Stimulated activated CD8-positive, alpha-beta memory T cell treated with anti-CD3 and anti-CD28 coated beads, Interleukin-7, amount 100 ng/mL, for 48 hours (primary cell): ENCODE data around the gene AQP2.

Experiments
- DNase-seq, 2 donors: peaks; one replicate each; pipeline ENCODE4 v3.0.0-alpha.2; 2020; ENCODE audit warnings: low read depth in 1 of 2; ENCODE audit errors: extremely low read depth in 1 of 2

AQP2 gene, protein sequence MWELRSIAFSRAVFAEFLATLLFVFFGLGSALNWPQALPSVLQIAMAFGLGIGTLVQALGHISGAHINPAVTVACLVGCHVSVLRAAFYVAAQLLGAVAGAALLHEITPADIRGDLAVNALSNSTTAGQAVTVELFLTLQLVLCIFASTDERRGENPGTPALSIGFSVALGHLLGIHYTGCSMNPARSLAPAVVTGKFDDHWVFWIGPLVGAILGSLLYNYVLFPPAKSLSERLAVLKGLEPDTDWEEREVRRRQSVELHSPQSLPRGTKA

DNA sequence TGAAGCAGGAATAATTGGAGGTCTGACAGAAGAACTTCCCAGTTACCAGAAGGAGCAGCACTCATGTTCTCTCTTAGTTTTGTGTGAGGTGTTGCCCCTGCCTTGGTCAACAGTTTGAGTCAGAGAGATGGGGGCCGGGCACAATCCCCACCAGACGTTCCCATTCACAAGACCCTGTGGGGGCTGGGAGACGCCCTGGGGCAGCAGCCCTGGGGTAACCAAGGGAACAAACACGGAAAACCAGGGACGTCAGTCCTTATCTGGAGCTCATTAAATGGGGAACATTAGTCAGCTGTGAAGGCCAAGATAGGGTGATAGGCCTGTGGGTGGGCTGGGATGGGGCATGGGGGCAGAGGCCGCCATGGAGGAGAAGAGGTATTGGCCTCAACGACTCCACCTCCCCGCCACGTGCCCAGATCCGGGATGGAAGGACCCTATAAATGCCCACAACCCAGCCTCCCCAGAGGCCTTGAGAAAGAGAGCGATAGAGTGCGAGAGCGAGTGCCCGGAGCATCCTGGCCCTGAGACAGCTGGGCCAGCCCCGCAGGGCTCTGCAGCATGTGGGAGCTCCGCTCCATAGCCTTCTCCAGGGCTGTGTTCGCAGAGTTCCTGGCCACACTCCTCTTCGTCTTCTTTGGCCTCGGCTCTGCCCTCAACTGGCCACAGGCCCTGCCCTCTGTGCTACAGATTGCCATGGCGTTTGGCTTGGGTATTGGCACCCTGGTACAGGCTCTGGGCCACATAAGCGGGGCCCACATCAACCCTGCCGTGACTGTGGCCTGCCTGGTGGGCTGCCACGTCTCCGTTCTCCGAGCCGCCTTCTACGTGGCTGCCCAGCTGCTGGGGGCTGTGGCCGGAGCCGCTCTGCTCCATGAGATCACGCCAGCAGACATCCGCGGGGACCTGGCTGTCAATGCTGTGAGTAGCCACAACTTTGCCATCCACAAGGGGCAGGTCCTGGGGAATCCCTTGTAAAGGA is at the start of gene AQP2:
Gene AQP2 (plus strand): TSS at position 465 of the 979 bp plus-strand sequence. CDS start 94 bp downstream, at position 559.
- DNase-seq: no peak

DNA sequence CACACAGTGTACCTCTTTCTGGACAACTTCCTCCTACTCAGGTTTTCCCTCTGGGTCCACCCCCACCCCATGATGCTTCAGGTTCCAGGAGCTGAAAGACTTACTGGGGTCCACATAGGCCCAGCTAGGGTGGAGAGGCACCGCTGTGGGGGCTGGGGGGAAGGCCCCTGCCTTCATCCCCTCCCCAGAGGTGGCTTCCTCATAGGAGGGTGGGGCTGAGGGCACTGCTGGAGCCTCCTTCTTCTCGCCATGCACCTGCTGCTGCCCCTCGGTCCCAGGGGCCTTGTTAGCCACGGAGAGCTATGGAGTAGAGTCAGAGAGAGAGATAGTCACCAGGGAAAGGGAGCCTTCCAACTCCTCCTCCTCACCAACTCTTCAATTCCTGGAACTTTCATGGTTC is 49.5 kb upstream of the AQP2 start:
- DNase-seq: no peak

DNA sequence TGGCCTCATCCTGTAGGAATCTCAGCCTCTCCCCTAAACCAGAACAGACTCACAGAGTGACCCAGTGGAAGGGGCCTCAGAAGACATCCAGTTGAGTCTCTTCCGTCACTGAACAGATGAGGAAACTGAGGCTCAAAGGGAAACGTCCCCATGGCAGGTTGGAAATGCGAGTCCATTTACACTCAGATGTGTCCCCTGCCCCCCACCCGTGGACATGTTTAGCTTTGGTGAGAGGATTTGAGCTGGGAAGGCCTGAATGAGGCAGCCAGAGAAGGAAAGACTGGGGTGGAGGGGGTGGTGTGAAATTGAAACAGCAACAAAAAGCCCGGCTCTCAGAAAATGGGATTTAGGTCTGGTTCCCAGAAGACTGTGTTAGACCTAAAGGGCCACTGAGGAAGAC is 48.6 kb upstream of the AQP2 start:
- no peak for DNase-seq

DNA sequence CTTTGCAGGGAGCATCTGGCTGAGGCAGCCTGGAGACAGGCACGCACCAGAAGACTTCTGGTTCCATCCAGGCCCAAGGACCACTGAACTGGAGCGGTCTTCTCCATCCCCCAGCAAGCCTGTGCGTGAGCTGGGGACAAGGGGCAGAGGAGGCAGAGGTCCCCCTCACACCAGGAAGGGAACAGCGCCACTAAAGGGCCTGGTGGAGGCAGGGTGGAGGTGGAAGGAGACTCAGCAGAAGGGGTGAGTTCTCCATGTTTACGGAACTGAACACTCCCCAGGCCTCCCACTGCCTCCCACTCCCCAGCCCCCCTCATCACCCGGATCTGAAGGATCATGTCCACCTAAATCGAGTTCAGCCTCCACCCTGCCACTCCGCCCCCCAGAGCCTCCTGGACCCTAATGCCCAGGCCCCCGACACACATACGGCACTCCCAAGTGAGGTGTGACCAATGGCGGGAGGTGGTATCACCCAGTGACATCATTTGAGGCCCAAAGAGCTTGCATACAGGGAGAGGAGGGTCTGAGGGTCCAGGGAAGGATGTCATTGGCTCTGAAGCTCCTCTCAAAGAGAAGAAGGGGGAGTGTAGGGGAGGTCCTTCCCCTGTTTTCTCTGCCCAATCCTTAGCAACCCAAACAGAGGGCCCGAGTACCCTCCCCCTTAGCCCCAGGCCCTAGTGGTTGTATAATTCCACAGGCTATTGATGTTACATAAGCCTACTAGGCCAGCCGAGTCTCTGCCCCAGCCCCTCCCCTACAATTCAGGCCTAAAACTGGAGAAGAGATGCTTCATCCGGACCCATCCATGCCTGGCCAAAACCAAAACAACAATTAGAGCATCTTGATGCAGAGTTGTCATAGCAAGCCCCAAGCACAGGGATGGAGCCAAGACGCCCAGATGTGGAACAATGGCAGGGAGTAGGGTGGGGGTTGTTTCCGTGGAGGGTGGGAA is 47.9 kb upstream of the AQP2 start:
- DNase-seq: no peak

DNA sequence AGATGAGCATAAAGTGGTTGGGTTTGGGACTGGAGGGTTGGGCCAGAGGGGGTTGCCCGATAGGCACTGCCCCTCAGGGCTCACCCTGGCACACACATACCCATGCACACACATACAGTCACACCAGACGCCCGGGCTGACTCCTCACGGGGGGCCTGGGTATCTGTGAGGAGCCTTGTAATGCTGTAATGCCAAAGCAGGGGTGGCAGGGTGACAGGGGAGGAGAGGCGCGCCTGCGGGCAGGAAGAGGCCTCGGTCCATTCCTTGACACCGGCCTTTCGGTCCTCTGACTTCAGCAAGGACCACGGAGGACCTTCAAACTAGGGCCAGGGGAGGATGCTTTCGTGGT is 47.2 kb upstream of the AQP2 start:
- no peak for DNase-seq

DNA sequence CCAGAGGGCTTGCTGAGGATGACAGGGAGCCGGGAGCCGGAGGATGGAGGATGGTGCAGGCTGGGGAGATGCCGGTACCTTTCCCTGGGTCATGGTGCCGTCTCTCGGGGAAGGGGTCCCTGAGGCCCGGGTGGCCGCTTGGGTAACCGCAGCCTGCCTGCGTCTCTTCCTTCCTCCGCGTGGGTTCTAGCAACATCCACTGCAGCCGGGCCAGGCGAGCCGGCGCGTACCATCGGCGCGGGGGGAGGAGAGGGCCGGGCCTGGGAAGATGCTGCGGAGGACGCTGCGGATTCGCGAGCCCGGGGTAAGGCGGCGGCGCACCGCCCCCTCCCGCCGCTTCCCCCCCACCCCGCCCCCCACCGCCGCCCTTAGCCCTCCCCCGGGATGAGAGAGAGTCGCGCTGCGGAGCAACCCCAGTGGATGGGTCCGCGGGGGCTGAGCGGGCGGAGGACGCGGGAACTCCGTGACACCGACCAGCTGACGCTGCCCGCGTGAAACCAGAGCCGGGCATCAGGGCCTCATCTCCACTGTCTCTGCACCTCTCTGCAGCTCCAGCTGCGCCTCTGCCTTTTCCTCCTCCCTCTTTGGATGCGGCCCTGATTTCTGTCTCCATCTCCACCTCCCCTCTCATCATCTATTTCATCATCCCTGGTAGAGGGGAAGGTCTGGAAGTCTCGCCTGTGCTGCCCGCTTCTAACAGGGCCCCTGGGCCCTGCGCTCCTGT is 46.7 kb upstream of the AQP2 start, which contains the start of gene FAIM2:
Gene FAIM2 (minus strand): TSS at position 201 of the 724 bp plus-strand sequence. CDS start 108 bp downstream, at position 93.
- DNase-seq: peak; percentile 15

DNA sequence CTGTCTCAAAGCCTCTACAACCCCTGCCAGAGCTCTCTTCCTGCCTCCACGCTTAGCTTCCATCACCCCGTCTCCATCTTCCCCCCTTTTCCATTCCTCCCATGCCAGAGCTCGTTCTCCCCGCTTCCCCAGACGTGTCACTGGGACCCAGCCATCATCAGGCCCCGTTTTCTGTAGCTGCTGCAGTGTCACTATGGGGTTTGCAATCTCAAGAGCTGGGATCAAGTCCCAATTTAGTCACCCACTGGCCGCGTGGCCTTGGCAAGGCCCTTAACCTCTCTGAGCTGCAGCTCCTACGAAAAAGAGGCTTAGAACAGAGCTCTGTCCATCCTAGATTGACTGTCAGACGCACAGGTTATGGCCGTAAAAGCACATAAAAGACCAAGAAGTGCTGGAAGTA is 45.9 kb upstream of the AQP2 start:
- no peak for DNase-seq

DNA sequence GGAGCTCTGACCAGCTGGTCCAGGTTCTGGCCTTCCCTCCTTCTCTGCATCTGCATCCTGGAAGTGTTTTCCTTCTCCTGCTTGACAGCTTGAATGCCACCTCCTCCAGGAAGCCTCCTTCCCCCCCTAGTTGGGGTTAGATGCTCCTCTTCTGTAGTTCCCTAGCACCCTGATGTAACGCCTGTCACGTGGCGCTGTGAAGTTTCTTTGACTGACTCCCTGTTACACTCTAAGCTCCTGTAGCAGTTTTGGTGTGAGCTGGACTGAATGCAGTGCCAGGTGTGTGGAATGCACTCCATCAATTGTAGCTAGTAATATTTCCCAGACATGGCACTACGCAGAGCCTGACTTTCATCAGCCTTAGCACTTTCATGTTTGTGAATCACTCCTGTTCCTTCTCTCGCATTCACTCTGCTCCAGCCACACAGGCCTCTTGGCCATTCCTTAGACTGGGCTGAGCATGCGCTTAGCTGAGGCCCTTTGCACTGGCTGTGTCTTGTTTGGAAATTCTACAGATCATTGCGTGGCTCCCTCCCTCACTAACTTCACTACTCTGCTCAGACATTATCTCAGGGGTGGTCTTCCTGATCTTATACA is 44.7 kb upstream of the AQP2 start:
- DNase-seq: no peak

DNA sequence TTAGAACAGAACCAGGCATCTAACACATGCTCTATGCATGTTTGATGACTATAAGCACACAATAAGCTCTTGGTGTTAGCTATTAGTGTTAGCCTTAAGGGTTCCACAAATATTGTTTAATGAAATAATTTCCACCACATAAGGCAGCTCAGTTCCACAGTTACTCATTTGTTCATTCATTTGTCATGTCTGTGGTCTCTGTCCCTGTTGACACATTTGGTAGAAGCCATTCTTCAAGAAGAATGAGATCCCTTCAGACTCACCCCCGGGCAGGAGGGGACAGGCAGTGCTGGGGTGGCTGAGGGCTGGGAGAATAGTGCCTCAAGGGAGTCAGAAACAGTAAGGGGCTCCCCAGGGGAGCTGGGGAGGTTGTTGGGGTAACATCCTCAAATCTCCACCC is 43.2 kb upstream of the AQP2 start:
- no peak for DNase-seq

DNA sequence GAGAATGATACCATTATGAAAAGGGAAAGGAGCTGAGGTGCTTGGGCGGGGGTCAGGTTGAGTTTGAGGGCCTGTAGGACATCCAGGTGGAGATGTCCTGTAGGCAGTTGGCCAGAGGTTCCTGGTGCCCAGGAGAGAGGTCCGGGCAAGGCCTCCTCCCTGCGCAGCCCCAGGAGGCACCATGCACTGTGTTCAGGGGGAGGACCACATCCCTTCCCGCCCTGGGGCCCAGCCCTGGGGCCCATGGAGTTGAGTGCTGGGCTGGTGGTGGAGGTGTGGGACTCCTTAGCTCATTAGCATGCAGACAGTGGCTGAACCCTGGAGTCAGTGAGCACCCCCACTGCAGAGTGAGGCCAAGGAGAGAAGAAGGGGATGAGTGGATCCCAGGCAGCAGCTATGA is 41.2 kb upstream of the AQP2 start:
- no peak for DNase-seq

DNA sequence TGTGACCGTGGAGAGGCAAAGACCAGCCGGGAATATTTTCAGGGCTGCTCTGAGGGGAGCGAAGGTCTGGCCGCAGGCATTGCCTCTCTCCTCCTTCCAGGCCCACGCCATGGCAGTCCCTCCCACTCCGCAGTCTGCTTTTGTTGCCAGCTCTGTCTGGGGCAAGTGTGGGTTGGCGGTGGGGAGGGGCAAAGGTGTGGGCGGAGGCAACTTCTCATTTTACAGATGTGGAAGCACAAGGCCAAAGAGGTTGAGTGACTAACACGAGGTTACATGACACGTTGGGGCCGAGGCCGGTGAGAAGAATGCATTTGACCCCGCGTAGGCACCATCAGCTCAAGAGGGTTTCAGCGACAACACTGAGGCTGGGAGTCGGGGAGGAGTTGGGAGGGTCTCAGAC is 40.7 kb upstream of the AQP2 start:
- no peak for DNase-seq

DNA sequence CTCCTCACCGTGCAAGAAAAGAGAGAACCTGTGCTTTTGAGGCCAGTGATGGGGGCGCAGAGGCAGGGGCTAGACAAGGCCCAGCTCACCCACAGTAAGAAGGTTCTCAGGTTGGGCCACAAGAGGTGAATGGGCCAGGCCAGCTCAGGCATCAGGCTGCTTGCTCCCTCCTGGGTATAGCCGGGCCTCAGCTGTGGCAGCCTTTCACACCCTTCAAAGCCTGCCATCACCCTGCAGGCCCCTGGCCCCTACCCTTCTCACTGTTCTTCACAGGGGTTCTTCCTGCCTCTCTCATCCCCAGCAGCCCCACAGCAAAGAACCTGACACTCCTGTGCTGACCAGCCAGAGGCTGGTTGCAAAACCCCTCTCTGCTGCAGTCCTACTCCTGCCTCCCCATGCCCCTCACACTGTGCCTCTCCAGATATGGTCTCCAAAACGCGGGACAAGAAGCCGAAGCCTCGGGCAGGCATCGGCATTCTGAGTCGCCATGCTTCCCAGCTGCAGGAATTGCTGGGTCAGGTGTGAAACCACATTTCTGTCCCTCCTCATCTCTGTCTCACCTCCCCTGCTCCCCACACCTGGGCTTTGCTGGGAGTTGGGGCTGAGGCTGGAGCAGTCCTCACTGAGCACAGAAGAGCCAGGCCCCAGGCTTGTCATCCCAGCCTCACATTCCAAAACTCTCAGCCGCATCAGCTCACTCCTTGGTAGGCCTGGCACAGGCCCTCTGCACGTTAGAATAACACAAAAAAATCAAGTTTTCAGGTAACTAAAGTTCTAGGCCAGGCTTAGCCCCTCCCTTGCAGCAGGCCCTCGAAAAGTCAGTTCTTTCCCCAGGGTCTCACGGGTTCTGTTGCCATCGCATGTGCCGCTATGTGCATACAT is 40.0 kb upstream of the AQP2 start:
- DNase-seq: no peak

DNA sequence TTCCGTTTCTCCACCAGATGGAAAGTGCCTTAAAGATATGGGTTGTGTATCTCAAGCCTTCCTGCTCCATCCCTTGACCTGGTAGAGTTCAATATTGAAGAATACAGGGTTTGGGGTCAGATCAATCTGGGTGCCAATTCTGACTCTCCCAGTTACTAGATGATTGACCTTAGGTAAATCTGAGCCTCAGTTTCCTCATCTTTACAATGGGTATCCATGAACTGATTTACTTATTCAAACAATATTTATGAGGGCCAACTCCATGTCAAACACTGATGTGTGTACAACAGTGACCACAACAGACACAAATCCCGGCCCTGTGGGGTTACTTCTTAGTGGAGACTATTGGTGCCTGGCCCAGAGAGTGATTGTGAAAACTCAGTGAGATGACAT is 39.3 kb upstream of the AQP2 start:
- no peak for DNase-seq

DNA sequence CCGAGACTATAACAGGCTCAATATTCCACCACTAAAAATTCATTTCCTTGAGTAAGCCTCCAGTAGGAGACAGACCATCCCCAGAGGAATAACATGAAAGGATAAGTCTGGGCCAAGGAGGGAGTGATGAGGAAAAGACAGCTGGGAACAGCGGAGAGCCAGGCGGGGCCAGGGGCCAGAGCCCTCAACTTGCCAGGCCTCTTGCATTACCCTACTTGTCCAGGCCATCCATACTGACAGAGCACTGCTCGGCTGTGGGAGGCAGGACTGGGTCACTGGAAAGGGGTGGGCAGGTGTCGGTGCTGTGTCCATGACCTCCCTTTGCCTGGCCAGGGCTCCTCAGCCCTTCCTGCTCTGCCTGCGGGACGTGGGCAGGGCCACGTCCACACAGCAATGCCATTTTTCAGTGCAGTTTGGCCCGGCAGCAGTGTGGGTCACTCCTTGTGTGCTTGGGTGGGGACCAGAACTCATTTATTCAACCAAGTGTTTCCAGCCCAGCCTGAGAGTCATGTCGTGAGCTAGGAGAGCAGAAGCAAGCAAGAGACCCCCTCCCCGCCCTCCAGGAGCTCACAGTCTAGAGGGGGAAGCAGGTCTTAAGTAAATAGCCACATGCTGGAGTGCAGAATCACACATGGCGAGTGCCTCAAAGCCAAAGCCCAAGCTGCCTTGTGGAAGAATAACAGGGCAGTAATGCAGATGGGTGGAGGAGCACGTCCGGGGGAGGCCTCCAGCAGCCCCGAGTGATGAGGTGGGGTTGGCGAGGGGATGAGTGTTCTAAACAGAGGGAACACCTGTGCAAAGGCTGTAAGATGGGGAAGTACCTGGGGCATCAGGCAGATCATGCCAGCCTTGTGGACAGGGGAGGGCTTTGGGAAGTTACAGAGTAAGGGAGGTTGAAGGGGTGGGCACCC is 37.9 kb upstream of the AQP2 start:
- DNase-seq: no peak

DNA sequence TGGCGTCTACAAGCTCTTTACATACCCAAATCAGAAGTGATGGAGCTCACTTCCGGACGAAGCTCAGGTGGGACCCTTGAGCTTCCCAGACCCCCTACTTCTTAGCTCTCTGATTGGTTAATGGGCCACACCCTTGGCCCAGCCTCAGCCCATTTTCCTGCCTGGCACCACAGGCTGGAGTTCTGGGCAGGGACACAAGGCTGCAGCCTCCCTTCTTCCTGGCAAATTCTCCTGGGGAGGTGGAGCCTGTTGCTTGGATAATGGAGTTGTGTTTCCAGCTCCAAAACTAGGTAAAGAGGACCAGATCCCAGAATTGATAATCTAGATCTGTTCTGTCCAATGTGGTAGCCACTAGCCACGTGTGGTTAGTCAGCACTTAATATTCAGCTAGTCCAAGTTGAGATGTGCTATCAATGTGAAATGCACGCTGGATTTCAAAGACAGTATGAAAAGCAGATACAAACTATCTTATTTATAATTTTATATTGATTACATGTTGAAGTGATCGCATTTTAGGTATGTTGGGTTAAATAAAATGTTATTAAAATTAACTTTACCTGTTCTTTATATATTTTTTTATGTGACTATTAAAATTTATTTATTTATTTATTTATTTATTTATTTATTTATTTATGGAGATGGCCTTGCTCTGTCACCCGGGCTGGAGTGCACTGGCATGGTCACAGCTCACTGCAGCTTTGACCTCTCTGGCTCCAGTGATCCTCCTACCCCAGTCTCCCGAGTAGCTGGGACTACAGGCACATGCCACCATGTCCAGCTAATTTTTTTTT is 34.2 kb upstream of the AQP2 start:
- DNase-seq: no peak

DNA sequence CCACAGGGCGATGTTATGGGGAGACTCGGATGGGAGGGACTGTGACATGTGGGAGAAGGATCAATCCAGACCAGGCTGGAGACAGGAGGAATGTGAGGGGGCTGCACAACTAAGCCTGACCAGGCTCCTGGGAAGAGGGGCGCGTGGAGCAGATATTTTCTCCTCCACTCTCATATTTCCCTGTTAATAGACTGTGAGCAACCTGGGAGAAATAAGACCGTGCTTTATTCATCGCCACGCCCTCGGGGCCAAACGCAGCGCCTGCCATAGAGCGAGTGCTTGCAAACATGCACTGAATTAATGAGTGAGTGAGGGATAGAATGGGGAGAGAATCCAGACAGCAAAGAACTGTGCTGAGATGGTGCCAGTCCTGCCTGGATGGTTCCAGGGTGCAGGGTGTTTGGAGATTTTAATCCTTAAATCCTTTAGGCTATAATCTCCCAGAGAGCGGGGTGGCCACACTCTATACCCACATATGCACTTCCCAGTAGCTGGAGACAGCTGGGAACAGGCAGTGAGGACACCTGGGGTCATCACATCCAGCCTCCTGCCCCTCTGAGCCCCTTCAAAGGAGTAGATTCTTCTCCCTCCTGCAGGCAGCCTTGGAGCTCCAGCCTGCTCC is 33.3 kb upstream of the AQP2 start:
- DNase-seq: no peak

DNA sequence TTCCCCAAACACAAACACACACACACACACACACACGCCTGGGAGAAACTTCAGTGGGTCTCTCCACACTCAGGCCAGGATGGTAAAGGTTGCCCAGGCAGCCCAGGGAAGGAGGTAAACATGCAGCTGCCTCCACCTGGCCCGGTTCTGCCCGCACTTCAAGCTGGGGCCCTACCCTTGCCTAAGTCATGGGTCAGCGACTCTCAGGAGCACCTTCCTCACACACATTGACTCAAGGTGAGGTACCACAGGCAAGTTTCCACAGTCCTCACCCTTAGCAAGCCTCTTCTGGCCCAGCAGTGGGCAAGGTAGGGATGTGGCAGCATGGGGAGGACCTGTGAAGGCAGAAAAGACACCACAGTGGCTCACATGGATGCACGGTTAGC is 32.8 kb upstream of the AQP2 start:
- DNase-seq: no peak
